Activated CD4-positive, CD25-positive, alpha-beta regulatory T cell treated with anti-CD3 and anti-CD28 coated beads, Interleukin-2, amount 50 U/mL, for 16 hours (primary cell): ENCODE results near the gene ARV1.
"Not testable (repeated sequence)": the region's sequence is repeated elsewhere in the genome, so short reads cannot be mapped to it uniquely, and the experiment has no call there.

Source experiments
- DNase-seq: peaks from one replicate; pipeline ENCODE4 v3.0.0-alpha.2; 2020; ENCODE audit warnings: low read depth, low spot score

ARV1 gene

GRCh38 chr1:231041719-231042261, 62.9 kb downstream of the ARV1 start:
- no peak for DNase-seq

GRCh38 chr1:231044588-231044987, 65.7 kb downstream of the ARV1 start:
- DNase-seq: no peak

GRCh38 chr1:231045286-231045685, 66.4 kb downstream of the ARV1 start:
- no peak for DNase-seq

GRCh38 chr1:231045921-231046729, 67.2 kb downstream of the ARV1 start:
- DNase-seq: not testable (repeated sequence)

GRCh38 chr1:231046730-231047395, 68.0 kb downstream of the ARV1 start:
- no peak for DNase-seq

- DNase-seq: not testable (repeated sequence)
Measured at GRCh38 chr1:231047529-231047928, 68.6 kb downstream of the ARV1 start.

- DNase-seq: not testable (repeated sequence)
Measured at GRCh38 chr1:231048419-231048818, 69.5 kb downstream of the ARV1 start.

GRCh38 chr1:231049121-231049979, 70.5 kb downstream of the ARV1 start:
- no peak for DNase-seq
